ENCODE data around the gene LTA.

- TF ChIP-seq CTCF (IDR thresholded peaks at IDR 0.05; ENCODE audit: poor library complexity, severe bottlenecking) (no peak), REST (IDR thresholded peaks at IDR 0.05; ENCODE audit: borderline replicate concordance) (no peak), SMC3 (conservative IDR thresholded peaks at IDR 0.05; ENCODE audit: poor library complexity) (no peak), EZH2 (IDR thresholded peaks at IDR 0.05; ENCODE audit: borderline replicate concordance, insufficient read depth, low read length, poor library complexity, severe bottlenecking) (no peak), POLR2AphosphoS5 (IDR thresholded peaks at IDR 0.05) (no peak)
Observed at GRCh38 chr6:31548544-31548873, 23.6 kb upstream of the LTA start.

Data from neural cell (in vitro differentiated cells).